Muscle of leg (tissue), 11 donors: ENCODE measurements around the gene ABCA2. TPM values are rescaled to one million over a fixed set of nuclear protein-coding genes. Genes with fewer than 3 reads are reported as not detected.

Experiments used
- DNase-seq: peaks from one replicate; pipeline ENCODE4 v3.0.0; 2013
- H3K27ac ChIP-seq: one replicate; pipeline ENCODE4 v1.5.1; 2013; ENCODE audit warnings: mild to moderate bottlenecking, low read length, control low read depth
- H3K27me3 ChIP-seq: one replicate; pipeline ENCODE4 v1.6.1; 2013; ENCODE audit warnings: low read length; ENCODE audit not compliant: control insufficient read depth, insufficient read depth
- H3K36me3 ChIP-seq: one replicate; pipeline ENCODE4 v1.6.1; 2013; ENCODE audit warnings: low read length; ENCODE audit not compliant: control insufficient read depth, insufficient read depth
- H3K4me1 ChIP-seq: one replicate; pipeline ENCODE4 v1.6.1; 2013; ENCODE audit warnings: low read length; ENCODE audit not compliant: control insufficient read depth, insufficient read depth
- H3K4me3 ChIP-seq: one replicate; pipeline ENCODE4 v1.5.1; 2013; ENCODE audit warnings: low read length, control low read depth
- H3K9me3 ChIP-seq: replicated peaks from 2 replicates; pipeline ENCODE4 v1.6.1; 2013; ENCODE audit warnings: low read depth, low read length; ENCODE audit not compliant: control insufficient read depth
- WGBS: methylation state at CpG from one replicate; pipeline ENCODE4 v1.1.5; 2013; ENCODE audit warnings: missing lambda C conversion rate; ENCODE audit not compliant: insufficient coverage; 5-methylcytosine and 5-hydroxymethylcytosine counted together
- polyA plus RNA-seq, 8 donors: library from polyadenylated mRNA; unstranded; fragments of 120-200 nt; gene quantifications; one replicate each; pipeline versions ENCODE4 v1.2.1 to v1.2.3, GENCODE V29; 2013; ENCODE audit warnings: inconsistent platforms in 1 of 8, low replicate concordance in 1 of 8; ENCODE audit not compliant: insufficient read length in 8 of 8, insufficient read depth in 1 of 8
- total RNA-seq: library from RNA; stranded (reverse); fragments of 120-200 nt; gene quantifications from one replicate; pipeline ENCODE4 v1.2.4, GENCODE V29; 2013

ABCA2 gene
- total and polyA plus RNA-seq, 9 donors = 8.3 to 24.8 (median 18.8) TPM

DNA sequence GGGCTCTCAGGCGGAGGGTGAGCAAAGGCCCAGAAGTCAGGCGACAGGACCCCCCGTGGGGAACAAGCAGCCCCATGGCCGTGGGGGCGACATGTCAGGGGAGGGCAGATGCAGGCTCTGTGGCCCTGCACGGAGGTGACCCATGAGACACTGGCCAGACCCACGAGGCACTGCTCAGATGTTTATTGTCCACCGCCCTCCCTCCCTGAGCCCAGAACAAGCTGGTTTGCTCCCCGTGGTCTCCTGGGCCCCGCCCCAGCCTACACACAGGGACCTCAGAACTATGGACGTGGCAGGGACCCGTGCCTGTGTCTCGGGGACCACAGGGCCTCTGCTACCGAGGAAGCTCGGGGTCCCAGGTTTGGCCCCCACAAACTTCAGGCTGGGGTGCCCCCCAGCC is 2.0 kb upstream of the ABCA2 start:
- Histone ChIP-seq H3K27me3 (peaks cover 8% of the 10 kb centered on the region), H3K4me3 (no peak overlapping the region), H3K27ac (no peak overlapping the region), H3K9me3 (no peaks in the 10 kb centered on the region), H3K4me1 (peaks cover 55% of the 10 kb centered on the region), H3K36me3 (no peaks in the 10 kb centered on the region)
- DNase-seq = no peak
- 74% methylated on average over 14 of the region's 15 CpGs for WGBS

DNA sequence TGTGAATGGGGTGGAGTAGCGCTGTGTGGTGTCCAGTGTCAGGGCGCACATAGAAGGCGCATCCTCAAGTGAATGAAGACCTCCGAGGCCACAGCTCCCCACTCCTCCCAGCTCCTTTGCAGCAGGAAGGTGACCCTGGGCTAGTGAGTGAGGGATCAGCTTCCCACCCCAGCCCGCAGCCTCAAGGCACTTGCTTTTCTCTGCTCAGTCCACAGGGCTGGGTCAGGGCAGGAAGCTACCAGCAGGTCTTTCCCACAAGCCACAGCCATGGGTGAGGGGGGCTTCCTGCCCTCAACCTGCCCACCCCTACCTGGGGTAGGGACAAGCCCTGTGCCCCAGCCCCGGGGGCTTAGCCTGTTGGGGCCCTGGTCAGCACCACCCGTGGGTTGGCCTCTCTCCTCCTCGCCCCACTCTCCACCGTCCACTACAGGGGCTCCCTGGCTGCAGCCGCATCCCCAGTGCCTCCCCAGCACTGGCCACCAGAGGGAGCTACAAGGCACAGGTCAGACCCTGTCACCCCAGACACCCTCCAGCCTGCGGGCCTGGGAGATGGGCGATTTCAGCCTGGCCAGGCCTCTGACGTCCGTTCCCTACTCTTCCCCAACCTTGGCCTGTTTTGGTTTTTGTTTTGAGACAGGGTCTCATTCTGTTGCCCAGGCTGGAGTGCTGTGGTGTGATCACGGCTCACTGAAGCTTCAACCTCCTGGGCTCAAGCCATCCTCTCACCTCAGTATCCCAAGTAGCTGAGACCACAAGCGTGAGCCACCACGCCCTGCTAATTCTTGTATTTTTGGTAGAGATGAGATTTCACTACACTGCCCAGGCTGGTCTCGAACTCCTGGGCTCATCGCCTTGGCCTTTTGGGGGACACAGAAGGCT is 1.3 kb upstream of the ABCA2 start:
- Histone ChIP-seq H3K27me3 (peaks cover 5% of the 10 kb centered on the region), H3K4me3 (no peak overlapping the region), H3K36me3 (no peaks in the 10 kb centered on the region), H3K27ac (no peak overlapping the region), H3K9me3 (no peaks in the 10 kb centered on the region), H3K4me1 (peaks cover 49% of the 10 kb centered on the region)
- WGBS = 38% methylated on average over 5 of the region's 19 CpGs
- DNase-seq = peak; percentile 58

DNA sequence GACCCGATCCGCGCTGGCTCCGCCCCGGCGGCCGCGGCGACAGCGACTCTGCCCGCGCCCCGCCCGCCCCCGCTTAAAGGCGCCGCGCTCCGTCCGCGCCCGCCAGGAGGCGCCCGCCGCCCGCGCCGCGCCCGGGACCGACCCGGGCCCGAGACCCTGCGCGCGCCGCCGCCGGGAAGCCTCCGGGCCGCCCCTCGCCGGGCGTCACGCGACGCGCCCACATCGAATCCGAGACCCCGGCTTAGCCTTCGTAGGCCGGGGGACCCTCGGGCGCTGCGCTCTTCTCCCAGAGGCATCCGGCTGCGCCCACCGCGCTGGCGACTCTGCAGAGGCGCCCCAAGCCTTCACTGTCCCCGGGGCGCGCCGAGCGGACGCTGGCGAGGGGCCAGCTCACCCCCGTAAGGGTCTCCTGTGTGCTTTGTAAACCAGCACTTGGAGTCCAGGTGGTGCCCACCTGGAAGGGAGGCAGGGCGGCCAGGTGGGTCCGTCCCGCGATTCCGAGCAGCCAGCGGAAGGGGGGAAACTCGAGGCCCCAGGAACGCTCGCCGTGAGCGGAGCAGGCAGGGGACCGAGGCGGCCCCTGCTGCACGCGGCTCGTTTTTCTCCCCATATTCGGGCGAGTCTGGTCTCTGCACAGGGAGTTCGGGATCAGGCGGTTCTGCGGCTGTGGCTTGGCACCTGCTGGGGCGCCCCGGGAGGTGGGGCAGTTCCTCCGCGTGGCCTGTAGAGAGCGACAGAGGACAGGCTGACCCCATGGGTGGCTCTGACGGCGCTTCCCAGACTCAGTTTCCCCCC is 423 bp upstream of the ABCA2 start:
- H3K36me3 ChIP-seq = no peaks in the 10 kb centered on the region
- DNase-seq = peak; percentile 78
- no peaks in the 10 kb centered on the region for H3K9me3 ChIP-seq
- H3K4me3 ChIP-seq = peak overlapping the region; percentile 56
- H3K27me3 ChIP-seq = peaks cover 5% of the 10 kb centered on the region
- peaks cover 57% of the 10 kb centered on the region for H3K4me1 ChIP-seq
- WGBS = under 1% methylated on average over 95 of the region's 98 CpGs
- no peak overlapping the region for H3K27ac ChIP-seq

DNA sequence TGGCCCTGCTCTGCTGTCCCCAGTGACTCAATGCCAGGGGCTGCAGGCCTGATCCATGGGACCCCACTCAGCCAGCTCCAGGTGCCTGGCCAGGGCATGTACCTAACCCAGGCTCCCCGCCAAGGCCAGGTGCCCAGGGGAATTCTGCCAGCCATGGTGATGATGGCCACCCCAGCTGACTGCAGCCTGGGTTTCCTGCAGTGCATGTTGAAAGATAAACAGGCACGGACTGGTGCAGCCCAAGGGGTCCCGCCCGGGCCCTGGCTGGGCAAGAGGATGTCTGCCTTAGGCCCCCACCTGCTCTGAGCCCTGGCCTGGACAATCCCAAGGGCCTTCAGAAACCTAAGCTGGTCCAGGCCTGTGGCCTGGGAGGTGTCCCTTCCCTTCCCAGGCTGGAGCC is 1.2 kb downstream of the ABCA2 start:
- no peaks in the 10 kb centered on the region for H3K9me3 ChIP-seq
- 64% methylated on average over 2 of the region's 4 CpGs for WGBS
- peaks cover 60% of the 10 kb centered on the region for H3K4me1 ChIP-seq
- no peak for DNase-seq
- H3K27me3 ChIP-seq = peaks cover 5% of the 10 kb centered on the region
- H3K27ac ChIP-seq = no peak overlapping the region
- H3K4me3 ChIP-seq = no peak overlapping the region
- no peaks in the 10 kb centered on the region for H3K36me3 ChIP-seq

DNA sequence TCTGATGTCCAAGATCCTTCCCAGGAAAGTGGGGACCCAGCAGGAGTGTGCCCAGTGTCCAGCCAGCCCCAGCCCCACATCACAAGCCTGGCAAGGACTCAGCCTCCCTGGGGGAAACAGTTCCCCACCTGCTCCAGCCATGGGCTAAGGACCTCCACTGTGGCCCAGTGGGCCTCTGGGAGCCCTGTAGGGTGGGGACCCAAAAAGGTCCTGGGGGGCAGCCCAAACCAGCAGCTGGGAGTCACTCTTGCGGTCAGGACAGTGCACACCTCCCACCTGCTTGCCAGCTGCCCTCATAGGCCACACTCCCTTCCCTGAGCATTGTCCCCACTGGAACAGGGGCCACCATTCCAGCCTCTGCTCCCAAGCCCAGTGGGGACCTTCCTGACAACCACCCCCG is 1.7 kb downstream of the ABCA2 start:
- Histone ChIP-seq H3K4me3 (no peak overlapping the region), H3K36me3 (no peaks in the 10 kb centered on the region), H3K27me3 (peaks cover 5% of the 10 kb centered on the region), H3K27ac (no peak overlapping the region), H3K4me1 (peaks cover 58% of the 10 kb centered on the region), H3K9me3 (no peaks in the 10 kb centered on the region)
- no peak for DNase-seq
- WGBS = 100% methylated on average over 1 of the region's 2 CpGs

DNA sequence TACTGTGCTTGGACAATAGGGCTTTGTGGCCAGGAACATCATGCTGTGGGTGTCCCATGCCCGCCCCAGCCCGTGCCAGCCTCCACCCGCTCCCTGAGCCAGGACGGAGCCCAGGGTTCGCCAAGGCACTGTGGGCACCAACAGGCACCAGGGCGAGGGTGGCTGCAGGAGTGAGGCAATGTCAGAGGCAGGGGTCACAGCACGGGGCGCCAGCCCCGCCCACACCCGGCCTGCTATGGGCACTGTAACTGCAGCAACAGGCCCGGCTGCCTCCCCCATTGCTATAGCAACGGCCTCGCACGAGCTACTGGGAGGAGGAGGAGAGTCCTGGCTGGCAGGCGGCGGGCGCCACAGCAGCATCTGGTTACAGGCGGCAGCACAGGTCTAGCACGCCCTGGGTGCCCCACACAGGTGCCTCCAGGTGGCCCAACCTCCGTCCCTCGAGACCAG is 2.5 kb downstream of the ABCA2 start:
- Histone ChIP-seq H3K27me3 (peaks cover 5% of the 10 kb centered on the region), H3K9me3 (no peaks in the 10 kb centered on the region), H3K4me1 (peaks cover 50% of the 10 kb centered on the region), H3K4me3 (no peak overlapping the region), H3K27ac (no peak overlapping the region), H3K36me3 (no peaks in the 10 kb centered on the region)
- no peak for DNase-seq
- 76% methylated on average over 20 of the region's 21 CpGs for WGBS

DNA sequence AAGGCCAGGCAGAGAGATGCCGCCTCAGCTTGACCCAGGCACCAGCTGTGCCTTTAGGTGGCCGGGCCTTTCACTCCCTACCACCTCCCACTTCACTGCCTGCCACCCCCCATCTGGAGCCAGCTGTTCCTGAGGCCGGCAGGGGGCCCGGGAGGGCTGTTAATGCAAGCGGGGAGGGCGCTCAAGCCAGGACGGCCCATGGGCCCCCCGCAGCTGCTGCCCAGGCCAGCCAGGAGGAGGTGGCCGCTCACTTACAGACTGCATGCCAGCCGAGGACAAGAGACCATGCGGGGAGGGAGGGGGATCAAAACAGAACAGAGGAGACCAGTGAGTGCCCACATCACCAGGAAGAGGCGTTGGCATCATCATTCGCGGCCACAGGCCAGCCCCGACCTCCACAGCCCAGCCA is 4.5 kb downstream of the ABCA2 start:
- no peak overlapping the region for H3K4me3 ChIP-seq
- DNase-seq = no peak
- no peaks in the 10 kb centered on the region for H3K27me3 ChIP-seq
- peaks cover 3% of the 10 kb centered on the region for H3K36me3 ChIP-seq
- H3K9me3 ChIP-seq = no peaks in the 10 kb centered on the region
- peaks cover 41% of the 10 kb centered on the region for H3K4me1 ChIP-seq
- WGBS = 48% methylated on average over 15 of the region's 15 CpGs
- no peak overlapping the region for H3K27ac ChIP-seq

DNA sequence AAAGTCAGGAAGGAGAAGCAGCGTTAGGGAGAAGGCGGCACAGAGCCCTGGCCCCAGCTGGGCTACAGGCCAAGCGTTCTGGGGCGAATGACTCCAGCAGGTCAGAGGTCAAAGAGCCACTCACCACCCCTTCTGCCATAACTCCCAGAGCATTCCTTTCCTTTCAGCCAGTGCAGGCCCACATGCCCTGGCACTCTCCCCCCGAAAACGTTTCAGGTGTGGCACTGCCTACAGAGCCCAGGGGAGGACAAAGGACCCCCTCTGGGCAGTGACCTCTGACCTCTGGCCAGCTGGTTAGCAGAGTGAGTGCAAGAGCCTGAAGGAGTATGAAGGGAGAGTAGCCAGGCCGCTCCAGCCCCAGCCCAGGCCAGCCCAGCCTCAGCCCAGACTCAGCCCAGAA is 4.9 kb downstream of the ABCA2 start:
- H3K27me3 ChIP-seq = no peaks in the 10 kb centered on the region
- WGBS = 51% methylated on average over 5 of the region's 7 CpGs
- H3K36me3 ChIP-seq = peaks cover 3% of the 10 kb centered on the region
- H3K4me3 ChIP-seq = no peak overlapping the region
- DNase-seq = no peak
- no peak overlapping the region for H3K27ac ChIP-seq
- H3K9me3 ChIP-seq = no peaks in the 10 kb centered on the region
- peaks cover 38% of the 10 kb centered on the region for H3K4me1 ChIP-seq

DNA sequence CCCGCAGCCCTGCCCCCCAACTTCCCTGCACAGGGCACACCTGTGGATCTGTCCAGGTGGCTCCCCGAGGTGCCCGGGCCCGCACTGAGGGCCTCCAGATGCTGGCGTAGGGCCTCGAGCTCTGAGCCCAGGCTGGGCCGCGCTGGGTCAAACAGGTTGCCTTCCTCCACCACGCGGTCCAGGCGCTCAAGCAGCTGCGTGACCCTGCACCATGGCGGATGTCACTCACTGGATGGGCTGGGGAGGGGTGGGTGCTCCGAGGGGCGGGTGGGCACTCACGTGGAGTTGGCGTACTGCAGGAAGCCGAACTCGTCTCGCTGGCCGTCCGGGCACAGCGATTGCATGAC is 5.4 kb downstream of the ABCA2 start:
- no peak for DNase-seq
- Histone ChIP-seq H3K9me3 (no peaks in the 10 kb centered on the region), H3K4me1 (peaks cover 38% of the 10 kb centered on the region), H3K27me3 (no peaks in the 10 kb centered on the region), H3K27ac (no peak overlapping the region), H3K4me3 (no peak overlapping the region), H3K36me3 (peaks cover 3% of the 10 kb centered on the region)
- WGBS = 87% methylated on average over 23 of the region's 23 CpGs

DNA sequence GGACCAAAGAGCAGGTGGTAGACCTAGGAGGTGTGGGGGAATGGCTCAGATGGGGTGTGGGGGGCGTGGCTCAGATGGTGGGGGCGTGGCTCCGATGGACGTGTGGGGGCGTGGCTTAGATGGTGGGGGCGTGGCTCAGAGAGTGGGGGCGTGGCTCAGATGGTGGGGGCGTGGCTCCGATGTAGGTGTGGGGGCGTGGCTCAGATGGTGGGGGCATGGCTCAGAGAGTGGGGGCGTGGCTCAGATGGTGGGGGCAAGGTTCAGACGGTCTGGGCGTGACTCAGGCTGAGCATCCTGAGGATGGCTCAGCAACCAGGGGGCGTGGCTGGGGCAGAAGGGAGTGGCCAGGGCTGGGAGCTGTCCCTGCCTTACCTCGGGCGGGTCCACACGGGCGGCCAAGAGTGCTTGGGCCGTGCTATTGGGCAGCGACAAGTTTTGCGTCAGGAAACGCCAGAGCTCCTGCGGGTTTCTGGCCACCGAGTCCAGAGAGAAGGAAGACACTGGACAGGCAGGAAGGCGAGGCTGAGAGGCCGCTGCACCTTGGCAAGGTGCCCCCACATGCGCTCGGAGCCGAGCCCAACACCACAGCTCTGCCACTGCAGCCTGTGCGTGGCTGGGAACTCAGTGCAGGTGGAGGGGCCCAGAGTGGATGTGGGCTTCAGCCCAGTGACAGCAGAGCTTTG is 5.9 kb downstream of the ABCA2 start:
- Histone ChIP-seq H3K9me3 (no peaks in the 10 kb centered on the region), H3K27me3 (no peaks in the 10 kb centered on the region), H3K36me3 (peaks cover 7% of the 10 kb centered on the region), H3K4me1 (peaks cover 33% of the 10 kb centered on the region), H3K27ac (no peak overlapping the region), H3K4me3 (no peak overlapping the region)
- no peak for DNase-seq
- 54% methylated on average over 17 of the region's 30 CpGs for WGBS
